IMR-90 (cell line): Measurements from ENCODE around the gene IL1A. TPM values are rescaled to one million over a fixed set of nuclear protein-coding genes. Genes with fewer than 3 reads are reported as not detected.

Experiments
- ATAC-seq: fragments of 200-7000 bp; cut with Tn5 transposase; 2 replicates; pipeline ENCODE4 v1.9.1; 2020; ENCODE audit warnings: low read depth, mild to moderate bottlenecking, moderate library complexity
- BruUV-seq: library from RNA; stranded (reverse); fragments of 400-500 nt; replicated peaks from 2 replicates; lab custom pipeline; 2021; lab: Mats Ljungman, UMichigan
- CTCF ChIA-PET: fragments of 300-600 bp; formaldehyde crosslinking; extraction: SDS; loops from one replicate; lab custom pipeline; 2021; ENCODE audit warnings: antibody characterized with exemption; lab: Yijun Ruan, JAX
- POLR2A ChIA-PET: fragments of 300-600 bp; sonication (Branson Sonifier 250); formaldehyde crosslinking; loops from one replicate; lab custom pipeline; 2022; ENCODE audit warnings: antibody characterized with exemption; ENCODE audit not compliant: unreplicated experiment; lab: Charles Lee
- DNase-seq: peaks from one replicate; pipeline ENCODE4 v3.0.0; 2013
- H2AFZ ChIP-seq: replicated peaks from 2 replicates; pipeline ENCODE3; 2013; ENCODE audit warnings: low read length, mild to moderate bottlenecking; ENCODE audit not compliant: poor library complexity
- H2AK5ac ChIP-seq: 2 replicates; pipeline ENCODE4 v1.6.1; 2013; ENCODE audit warnings: low read depth, low read length, inconsistent platforms
- H2AK9ac ChIP-seq: replicated peaks from 2 replicates; pipeline ENCODE3; 2013; ENCODE audit warnings: mild to moderate bottlenecking, low read depth, low read length, moderate library complexity; ENCODE audit not compliant: poor library complexity
- H2BK120ac ChIP-seq: 2 replicates; pipeline ENCODE4 v1.6.1; 2013; ENCODE audit warnings: low read depth, low read length, inconsistent platforms
- H2BK15ac ChIP-seq: 3 replicates; pipeline ENCODE4 v1.6.1; 2013; ENCODE audit warnings: low read depth, low read length, inconsistent platforms
- H2BK20ac ChIP-seq: 2 replicates; pipeline ENCODE4 v1.6.1; 2013; ENCODE audit warnings: low read depth, mild to moderate bottlenecking, inconsistent platforms, low read length, moderate library complexity
- H2BK5ac ChIP-seq: 2 replicates; pipeline ENCODE4 v1.6.1; 2013; ENCODE audit warnings: mild to moderate bottlenecking, low read depth, low read length, inconsistent platforms; ENCODE audit not compliant: poor library complexity, severe bottlenecking
- H3K14ac ChIP-seq: replicated peaks from 2 replicates; pipeline ENCODE4 v1.6.1; 2013; ENCODE audit warnings: low read depth, low read length, inconsistent platforms
- H3K18ac ChIP-seq: 2 replicates; pipeline ENCODE4 v1.6.1; 2013; ENCODE audit warnings: low read depth, low read length, control low read depth
- H3K23ac ChIP-seq: 2 replicates; pipeline ENCODE4 v1.6.1; 2013; ENCODE audit warnings: low read depth, low read length, inconsistent platforms
- H3K27ac ChIP-seq: 2 replicates; pipeline ENCODE4 v1.5.1; 2013; ENCODE audit warnings: mild to moderate bottlenecking, control low read depth, low read length; ENCODE audit not compliant: insufficient read depth
- H3K27me3 ChIP-seq: 2 replicates; pipeline ENCODE4 v1.6.1; 2013; ENCODE audit warnings: low read length; ENCODE audit not compliant: control insufficient read depth, insufficient read depth
- H3K36me3 ChIP-seq: 2 replicates; pipeline ENCODE4 v1.6.1; 2013; ENCODE audit warnings: low read length, mixed read lengths; ENCODE audit not compliant: control insufficient read depth, insufficient read depth
- H3K4ac ChIP-seq: 2 replicates; pipeline ENCODE4 v1.6.1; 2013; ENCODE audit warnings: low read depth, low read length, inconsistent platforms
- H3K4me1 ChIP-seq: 2 replicates; pipeline ENCODE4 v1.6.1; 2013; ENCODE audit warnings: low read length, mixed read lengths; ENCODE audit not compliant: control insufficient read depth, insufficient read depth
- H3K4me2 ChIP-seq: 2 replicates; pipeline ENCODE4 v1.6.1; 2013; ENCODE audit warnings: low read depth, mild to moderate bottlenecking, control low read depth, low read length, moderate library complexity
- H3K4me3 ChIP-seq: 2 replicates; pipeline ENCODE4 v1.5.1; 2013; ENCODE audit warnings: low read depth, mild to moderate bottlenecking, control low read depth, low read length, moderate library complexity; ENCODE audit not compliant: insufficient read depth
- H3K56ac ChIP-seq: 2 replicates; pipeline ENCODE4 v1.6.1; 2013; ENCODE audit warnings: low read length, inconsistent platforms; ENCODE audit not compliant: insufficient read depth; ENCODE audit errors: extremely low read depth
- H3K79me1 ChIP-seq, 2 experiments: 2 replicates each; pipeline ENCODE4 v1.6.1; 2013; ENCODE audit warnings: low read length in 2 of 2, inconsistent platforms in 1 of 2, low read depth in 1 of 2
- H3K9ac ChIP-seq: 2 replicates; pipeline ENCODE4 v1.6.1; 2013; ENCODE audit warnings: low read depth, low read length, control low read depth
- H3K9me1 ChIP-seq: 2 replicates; pipeline ENCODE4 v1.6.1; 2013; ENCODE audit warnings: low read length, inconsistent platforms; ENCODE audit not compliant: insufficient read depth
- H3K9me3 ChIP-seq: 2 replicates; pipeline ENCODE4 v1.6.1; 2013; ENCODE audit warnings: low read length; ENCODE audit not compliant: control insufficient read depth, insufficient read depth
- H4K20me1 ChIP-seq: 2 replicates; pipeline ENCODE4 v1.6.1; 2013; ENCODE audit warnings: low read length, inconsistent platforms; ENCODE audit not compliant: insufficient read depth
- H4K5ac ChIP-seq: 2 replicates; pipeline ENCODE4 v1.6.1; 2013; ENCODE audit warnings: mild to moderate bottlenecking, low read depth, low read length, control low read depth
- H4K8ac ChIP-seq, 2 experiments: 2 replicates each; pipeline ENCODE4 v1.6.1; 2013; ENCODE audit warnings: low read depth in 2 of 2, low read length in 2 of 2, control low read depth in 1 of 2, inconsistent platforms in 1 of 2
- H4K91ac ChIP-seq: 2 replicates; pipeline ENCODE4 v1.6.1; 2013; ENCODE audit warnings: low read depth, low read length, inconsistent platforms; ENCODE audit not compliant: insufficient read depth
- BHLHE40 ChIP-seq: fragments of 150-350 bp; IDR thresholded peaks from 2 replicates; pipeline ENCODE4 v1.6.1; 2016; ENCODE audit warnings: mild to moderate bottlenecking, low read depth, low read length
- CEBPB ChIP-seq: IDR thresholded peaks from 2 replicates; pipeline ENCODE4 v1.6.1; 2012; ENCODE audit warnings: low read depth, low read length, improper control_type of control experiment
- CHD1 ChIP-seq: IDR thresholded peaks from 2 replicates; pipeline ENCODE4 v1.6.1; 2012; ENCODE audit warnings: low read depth, low read length, improper control_type of control experiment
- FOS ChIP-seq: fragments of 150-350 bp; IDR thresholded peaks from 2 replicates; pipeline ENCODE4 v1.6.1; 2016; ENCODE audit warnings: low read depth, low read length
- MAFK ChIP-seq: IDR thresholded peaks from 2 replicates; pipeline ENCODE4 v1.6.1; 2012; ENCODE audit warnings: low read depth, low read length, improper control_type of control experiment
- MAZ ChIP-seq: IDR thresholded peaks from 2 replicates; pipeline ENCODE4 v1.6.1; 2012; ENCODE audit warnings: low read depth, mild to moderate bottlenecking, low read length, improper control_type of control experiment, moderate library complexity, borderline replicate concordance
- NFE2L2 ChIP-seq: fragments of 150-350 bp; IDR thresholded peaks from 2 replicates; pipeline ENCODE4 v1.6.1; 2016; ENCODE audit warnings: low read depth, mild to moderate bottlenecking, low read length
- POLR2A ChIP-seq: IDR thresholded peaks from 2 replicates; pipeline ENCODE4 v1.6.1; 2012; ENCODE audit warnings: mild to moderate bottlenecking, low read depth, low read length
- RAD21 ChIP-seq: IDR thresholded peaks from 2 replicates; pipeline ENCODE4 v1.6.1; 2012; ENCODE audit warnings: low read length, improper control_type of control experiment
- RCOR1 ChIP-seq: IDR thresholded peaks from 2 replicates; pipeline ENCODE4 v1.6.1; 2012; ENCODE audit warnings: mild to moderate bottlenecking, low read length, improper control_type of control experiment; ENCODE audit not compliant: insufficient replicate concordance
- RFX5 ChIP-seq: IDR thresholded peaks from 2 replicates; pipeline ENCODE4 v1.8.0; 2012; ENCODE audit warnings: low read depth, mild to moderate bottlenecking, low read length, moderate library complexity
- SMC3 ChIP-seq: fragments of 150-350 bp; IDR thresholded peaks from 2 replicates; pipeline ENCODE4 v1.6.1; 2016; ENCODE audit warnings: low read depth, mild to moderate bottlenecking, antibody characterized with exemption, low read length, moderate library complexity
- WGBS, 2 experiments: methylation state at CpG; one replicate each; pipeline versions ENCODE4 v1.1.5 to v1.1.7; 2013; ENCODE audit warnings: missing lambda C conversion rate in 2 of 2; ENCODE audit not compliant: insufficient read length in 1 of 2; ENCODE audit errors: extremely low coverage in 2 of 2; 5-methylcytosine and 5-hydroxymethylcytosine counted together
- dilution Hi-C: fragments of 300-500 bp; cut with HindIII; formaldehyde crosslinking; loops from one replicate; pipeline ENCODE4 v1.14.3; 2018; ENCODE audit warnings: low sequenced_read_pairs; ENCODE audit not compliant: unreplicated experiment
- in situ Hi-C: fragments of 300-500 bp; cut with MboI; formaldehyde crosslinking; loops from 3 replicates; pipeline ENCODE4 v1.14.3; 2019; ENCODE audit warnings: low sequenced_read_pairs, inconsistent platforms, mixed read lengths
- intact Hi-C: fragments of 100-400 bp; cut with micrococcal nuclease; formaldehyde crosslinking; loops from 2 replicates; pipeline ENCODE4 v1.10.0; 2022
- polyA plus RNA-seq, 3 experiments: library from polyadenylated mRNA; depleted of rRNA; stranded (reverse); fragments of >200 nt; gene quantifications; 2 replicates each; pipeline ENCODE4 v1.2.3, GENCODE V29; 2012; ENCODE audit warnings: low replicate concordance in 1 of 3
- total RNA-seq: library from RNA; depleted of rRNA; stranded (reverse); fragments of >200 nt; gene quantifications from 2 replicates; pipeline ENCODE4 v1.2.3, GENCODE V29; 2012
- TF ChIP-seq, protein P1 (sequence below): fragments of 150-350 bp; IDR thresholded peaks from 2 replicates; pipeline ENCODE4 v1.6.1; 2016; ENCODE audit warnings: low read depth, mild to moderate bottlenecking, low read length, moderate library complexity, borderline replicate concordance
- TF ChIP-seq, protein P2 (sequence below): fragments of 150-350 bp; IDR thresholded peaks from 2 replicates; pipeline ENCODE4 v1.6.1; 2017; ENCODE audit warnings: mild to moderate bottlenecking, antibody characterized with exemption, low read length, low read depth
- TF ChIP-seq, protein P3 (sequence below): conservative IDR thresholded peaks from 2 replicates; pipeline ENCODE4 v1.5.1; 2012; ENCODE audit warnings: mild to moderate bottlenecking, low read depth, low read length, improper control_type of control experiment

IL1A gene
- total and polyA plus RNA-seq, 2 of the 4 experiments (the other 2 are of a cell fraction), result 0.48 to 1.1 TPM

DNA sequence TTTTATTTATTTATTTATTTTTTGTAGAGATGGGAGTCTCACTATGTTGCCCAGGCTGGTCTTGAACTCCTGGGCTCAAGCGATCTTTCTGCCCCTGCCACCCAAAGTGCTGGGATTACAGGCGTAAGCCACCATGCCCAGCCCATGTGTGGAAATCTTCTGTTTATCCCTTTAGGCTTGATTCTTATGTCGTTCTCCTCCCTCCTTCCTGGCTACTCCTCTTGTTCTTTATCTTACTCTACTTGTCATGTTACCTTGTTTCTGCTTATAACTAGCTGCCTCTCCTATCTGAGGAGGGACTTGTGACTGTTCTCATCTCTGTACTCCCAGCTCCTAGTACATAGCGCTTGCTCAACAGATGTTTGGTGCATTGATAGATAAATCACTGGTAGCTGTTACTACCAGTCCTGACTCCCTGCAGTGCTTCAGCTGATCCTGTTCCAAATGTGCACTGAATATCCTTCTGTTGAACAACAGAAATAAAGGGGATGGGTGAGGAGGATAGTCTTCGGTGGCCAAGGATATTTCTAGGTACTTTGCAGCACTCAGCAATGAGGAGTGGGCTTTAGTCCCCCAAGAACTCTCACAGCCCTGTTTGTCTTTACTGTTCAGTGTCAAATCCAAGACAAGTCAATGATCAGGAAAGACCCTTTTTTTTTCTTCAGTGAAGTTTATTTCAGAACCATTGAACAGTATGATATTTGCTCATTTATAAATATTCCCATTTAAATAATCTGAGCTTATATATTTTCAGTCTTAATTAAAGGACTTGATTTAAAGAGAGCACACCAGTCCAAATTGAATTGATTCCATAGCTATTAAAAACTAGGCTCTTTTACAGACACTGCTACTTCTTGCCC is 45.0 kb upstream of the IL1A start:
- Histone ChIP-seq H3K9me1 (no peaks in the 10 kb centered on the region), H4K91ac (no peak overlapping the region), H4K8ac (no peak overlapping the region), H3K4me1 (peaks cover 2% of the 10 kb centered on the region), H3K56ac (no peak overlapping the region), H4K5ac (no peak overlapping the region), H2AK5ac (no peak overlapping the region), H3K9ac (no peak overlapping the region), H2AFZ (no peak overlapping the region), H3K4me3 (no peak overlapping the region), H2AK9ac (no peak overlapping the region), H4K20me1 (no peaks in the 10 kb centered on the region), H2BK15ac (no peak overlapping the region), H3K18ac (no peak overlapping the region), H3K27ac (no peak overlapping the region), H2BK20ac (no peak overlapping the region), H3K4ac (no peak overlapping the region), H3K9me3 (no peaks in the 10 kb centered on the region), H3K36me3 (no peaks in the 10 kb centered on the region; the same call in 1 of the 2 replicates), H2BK120ac (no peak overlapping the region), H3K4me2 (no peak overlapping the region), H3K27me3 (no peaks in the 10 kb centered on the region), H3K14ac (no peak overlapping the region), H3K23ac (no peak overlapping the region), H2BK5ac (no peak overlapping the region), H3K79me1 (peaks cover 0 to 5% of the 10 kb centered on the region in 2 experiments; a peak in 1 of 4 replicates)
- WGBS, 2 experiments, result 83% methylated on average over 2 of the region's 5 CpGs; no CpG with 5 or more reads in 1 of the 2 experiments
- intact Hi-C loops, result no loop called here
- no TSS peak for BruUV-seq
- DNase-seq (no peak), ATAC-seq (no peak)
- ChIA-PET POLR2A (no interaction called here), CTCF (interaction anchor here (0.6 kb wide), 1 partner anchor 15 kb away, joined by 4 read pairs; no protein-coding TSS in a partner anchor)
- dilution Hi-C loops, result no loop called here
- in situ Hi-C loops, result no loop called here
- TF ChIP-seq POLR2A (no peak), RAD21 (no peak), RFX5 (no peak), RCOR1 (no peak), CEBPB (no peak), MAFK (no peak), BHLHE40 (no peak), FOS (no peak), NFE2L2 (no peak), CHD1 (no peak), MAZ (no peak), SMC3 (no peak)
- TF ChIP-seq, protein P1, sequence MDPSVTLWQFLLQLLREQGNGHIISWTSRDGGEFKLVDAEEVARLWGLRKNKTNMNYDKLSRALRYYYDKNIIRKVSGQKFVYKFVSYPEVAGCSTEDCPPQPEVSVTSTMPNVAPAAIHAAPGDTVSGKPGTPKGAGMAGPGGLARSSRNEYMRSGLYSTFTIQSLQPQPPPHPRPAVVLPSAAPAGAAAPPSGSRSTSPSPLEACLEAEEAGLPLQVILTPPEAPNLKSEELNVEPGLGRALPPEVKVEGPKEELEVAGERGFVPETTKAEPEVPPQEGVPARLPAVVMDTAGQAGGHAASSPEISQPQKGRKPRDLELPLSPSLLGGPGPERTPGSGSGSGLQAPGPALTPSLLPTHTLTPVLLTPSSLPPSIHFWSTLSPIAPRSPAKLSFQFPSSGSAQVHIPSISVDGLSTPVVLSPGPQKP, result no peak
- TF ChIP-seq, protein P2, sequence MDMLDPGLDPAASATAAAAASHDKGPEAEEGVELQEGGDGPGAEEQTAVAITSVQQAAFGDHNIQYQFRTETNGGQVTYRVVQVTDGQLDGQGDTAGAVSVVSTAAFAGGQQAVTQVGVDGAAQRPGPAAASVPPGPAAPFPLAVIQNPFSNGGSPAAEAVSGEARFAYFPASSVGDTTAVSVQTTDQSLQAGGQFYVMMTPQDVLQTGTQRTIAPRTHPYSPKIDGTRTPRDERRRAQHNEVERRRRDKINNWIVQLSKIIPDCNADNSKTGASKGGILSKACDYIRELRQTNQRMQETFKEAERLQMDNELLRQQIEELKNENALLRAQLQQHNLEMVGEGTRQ, result no peak
- TF ChIP-seq, protein P3, sequence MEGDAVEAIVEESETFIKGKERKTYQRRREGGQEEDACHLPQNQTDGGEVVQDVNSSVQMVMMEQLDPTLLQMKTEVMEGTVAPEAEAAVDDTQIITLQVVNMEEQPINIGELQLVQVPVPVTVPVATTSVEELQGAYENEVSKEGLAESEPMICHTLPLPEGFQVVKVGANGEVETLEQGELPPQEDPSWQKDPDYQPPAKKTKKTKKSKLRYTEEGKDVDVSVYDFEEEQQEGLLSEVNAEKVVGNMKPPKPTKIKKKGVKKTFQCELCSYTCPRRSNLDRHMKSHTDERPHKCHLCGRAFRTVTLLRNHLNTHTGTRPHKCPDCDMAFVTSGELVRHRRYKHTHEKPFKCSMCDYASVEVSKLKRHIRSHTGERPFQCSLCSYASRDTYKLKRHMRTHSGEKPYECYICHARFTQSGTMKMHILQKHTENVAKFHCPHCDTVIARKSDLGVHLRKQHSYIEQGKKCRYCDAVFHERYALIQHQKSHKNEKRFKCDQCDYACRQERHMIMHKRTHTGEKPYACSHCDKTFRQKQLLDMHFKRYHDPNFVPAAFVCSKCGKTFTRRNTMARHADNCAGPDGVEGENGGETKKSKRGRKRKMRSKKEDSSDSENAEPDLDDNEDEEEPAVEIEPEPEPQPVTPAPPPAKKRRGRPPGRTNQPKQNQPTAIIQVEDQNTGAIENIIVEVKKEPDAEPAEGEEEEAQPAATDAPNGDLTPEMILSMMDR, result no peak
